DMS 273 (cell line): ENCODE results near the gene C2CD4B.
A peak's percentile ranks its signal among the peaks of the same experiment; 100 is the strongest.

Experiments
- DNase-seq: peaks from one replicate; lab custom pipeline; 2025; ENCODE audit not compliant: unreplicated experiment; lab: John Stamatoyannopoulos, UW

The C2CD4B gene, protein sequence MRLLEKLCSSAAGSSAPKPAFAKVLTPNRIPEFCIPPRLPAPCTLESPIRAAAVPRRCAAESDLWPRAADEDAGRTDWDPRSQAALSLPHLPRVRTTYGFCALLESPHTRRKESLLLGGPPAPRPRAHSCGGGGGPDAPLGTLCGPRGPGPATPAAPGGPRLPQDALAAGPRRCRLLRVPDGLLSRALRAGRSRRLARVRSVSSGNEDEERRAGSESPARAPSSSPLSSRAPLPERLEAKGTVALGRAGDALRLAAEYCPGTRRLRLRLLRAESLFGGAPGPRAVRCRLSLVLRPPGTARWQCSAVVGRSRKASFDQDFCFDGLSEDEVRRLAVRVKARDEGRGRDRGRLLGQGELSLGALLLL

DNA sequence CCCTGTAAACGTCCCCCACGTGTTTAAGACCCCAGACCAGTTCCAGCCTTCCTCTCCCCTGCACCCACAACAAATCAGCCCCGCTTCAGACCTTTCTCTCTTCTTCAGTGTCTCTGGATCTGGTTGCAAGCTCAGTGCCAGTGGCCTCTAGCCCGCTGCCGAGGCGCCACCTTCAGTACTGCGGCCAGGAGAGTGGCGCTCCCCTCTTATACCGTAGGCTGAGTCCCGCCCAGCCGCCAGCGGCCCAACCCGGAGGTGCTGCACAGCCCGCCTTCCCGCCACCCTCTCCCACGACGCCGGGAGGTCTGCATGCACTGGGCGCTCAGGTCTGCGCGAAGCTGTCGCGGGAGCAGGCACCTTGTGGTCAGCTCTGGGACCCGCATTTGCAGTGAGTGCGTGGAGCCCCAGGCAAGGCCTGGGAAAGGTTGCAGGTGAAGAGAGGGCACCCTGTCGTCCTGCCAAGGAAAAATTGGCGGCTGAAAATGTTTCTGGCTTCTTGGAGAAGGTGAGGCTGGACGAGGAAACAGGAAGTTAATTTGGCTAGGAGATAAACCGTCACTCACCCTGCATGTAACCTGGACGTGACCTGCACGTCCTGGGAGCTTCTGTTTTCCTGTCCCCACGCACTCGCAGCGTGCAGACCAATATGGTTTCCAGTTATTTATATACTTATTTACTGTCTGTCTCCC, at the start of gene C2CD4B:
Gene C2CD4B (minus strand): TSS at position 182 of the 689 bp plus-strand sequence. CDS start 301 bp downstream, outside the sequence.
- DNase-seq = peak; percentile 52

- no peak for DNase-seq
Measured at GRCh38 chr15:62212741-62213140, 47.7 kb upstream of the C2CD4B start.

GRCh38 chr15:62211348-62211747, 46.3 kb upstream of the C2CD4B start:
- DNase-seq = no peak

DNA sequence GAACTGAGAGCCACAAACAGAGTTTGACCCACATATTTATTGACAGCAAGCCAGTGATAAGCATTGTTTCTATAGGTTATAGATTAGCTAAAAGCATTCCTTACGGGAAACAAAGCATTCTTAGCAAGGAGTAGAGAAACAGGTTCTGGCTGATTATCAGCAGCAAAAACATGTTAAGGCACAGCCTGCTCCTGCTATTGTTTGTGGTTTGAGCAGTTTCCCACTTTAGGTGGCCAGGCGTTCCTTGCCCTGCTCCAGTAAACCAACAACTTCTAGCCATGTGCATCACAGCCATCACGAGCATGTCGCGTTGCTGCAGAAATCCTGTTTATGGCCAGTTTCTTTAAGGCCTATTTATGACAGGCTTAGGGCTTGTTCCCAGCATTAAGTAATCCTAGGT, 44.7 kb upstream of the C2CD4B start:
- DNase-seq = no peak

GRCh38 chr15:62209322-62209721, 44.2 kb upstream of the C2CD4B start:
- no peak for DNase-seq

GRCh38 chr15:62208884-62209283, 43.8 kb upstream of the C2CD4B start:
- DNase-seq = no peak

- no peak for DNase-seq
Measured at GRCh38 chr15:62208367-62208766, 43.3 kb upstream of the C2CD4B start.

- no peak for DNase-seq
Measured at GRCh38 chr15:62190675-62191074, 25.6 kb upstream of the C2CD4B start.

DNA sequence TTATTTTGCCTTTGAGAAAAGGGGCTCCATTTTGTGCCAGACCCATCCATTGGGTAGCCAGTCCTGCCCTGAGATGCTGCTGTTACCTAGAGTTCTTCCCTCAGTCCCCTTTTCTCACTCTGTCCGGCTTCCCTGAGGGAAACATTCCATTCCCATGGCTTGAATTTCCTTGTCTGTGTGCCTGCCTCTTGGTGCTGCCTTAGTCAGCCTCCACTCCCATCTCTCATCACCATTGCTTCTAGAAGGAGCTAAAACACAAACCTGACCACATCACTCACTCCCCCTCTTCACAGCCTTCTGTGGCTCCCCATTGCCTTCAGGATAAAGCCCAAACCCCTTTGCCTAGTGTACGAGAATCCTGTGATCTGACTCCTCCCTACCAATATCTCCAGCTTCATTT, 25.2 kb upstream of the C2CD4B start:
- DNase-seq = no peak

DNA sequence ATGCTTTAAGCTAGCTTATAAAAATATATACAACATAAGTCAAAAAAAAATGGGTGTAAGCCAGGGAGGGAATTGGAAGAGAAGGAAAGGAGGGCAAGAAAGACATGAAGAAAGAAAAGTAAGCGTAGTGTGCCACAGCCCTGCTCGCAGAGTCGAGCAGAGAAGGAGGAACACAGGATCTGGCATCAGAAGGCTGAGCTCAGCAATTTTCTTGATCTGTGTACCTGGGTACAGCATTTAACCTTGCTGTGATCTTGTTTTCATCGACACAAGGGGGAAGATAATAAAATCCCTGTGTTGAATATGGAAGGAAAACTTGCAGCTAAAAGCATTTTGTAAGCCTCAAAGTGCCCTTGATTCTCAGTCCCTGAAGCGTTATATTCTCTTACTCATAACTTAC, 23.7 kb upstream of the C2CD4B start:
- no peak for DNase-seq

- DNase-seq = no peak
Measured at GRCh38 chr15:62187910-62188309, 22.8 kb upstream of the C2CD4B start.

- no peak for DNase-seq
Measured at GRCh38 chr15:62187425-62187824, 22.3 kb upstream of the C2CD4B start.

DNA sequence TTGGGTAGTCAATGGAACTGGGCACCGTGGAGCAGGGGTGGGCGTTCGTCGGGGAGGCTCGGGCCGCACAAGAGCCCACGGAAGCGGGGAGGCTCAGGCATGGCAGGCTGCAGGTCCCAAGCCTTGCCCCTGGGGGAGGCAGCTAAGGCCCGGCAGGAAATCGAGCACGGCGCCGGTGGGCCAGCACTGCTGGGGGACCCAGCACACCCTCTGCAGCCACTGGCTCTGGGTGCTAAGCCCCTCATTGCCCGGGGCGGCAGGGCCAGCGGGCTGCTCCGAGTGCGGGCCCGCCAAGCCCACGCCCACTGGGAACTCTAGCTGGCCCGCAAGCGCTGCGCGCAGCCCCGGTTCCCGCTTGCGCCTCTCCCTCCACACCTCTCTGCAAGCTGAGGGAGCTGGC, 21.5 kb upstream of the C2CD4B start:
- no peak for DNase-seq

DNA sequence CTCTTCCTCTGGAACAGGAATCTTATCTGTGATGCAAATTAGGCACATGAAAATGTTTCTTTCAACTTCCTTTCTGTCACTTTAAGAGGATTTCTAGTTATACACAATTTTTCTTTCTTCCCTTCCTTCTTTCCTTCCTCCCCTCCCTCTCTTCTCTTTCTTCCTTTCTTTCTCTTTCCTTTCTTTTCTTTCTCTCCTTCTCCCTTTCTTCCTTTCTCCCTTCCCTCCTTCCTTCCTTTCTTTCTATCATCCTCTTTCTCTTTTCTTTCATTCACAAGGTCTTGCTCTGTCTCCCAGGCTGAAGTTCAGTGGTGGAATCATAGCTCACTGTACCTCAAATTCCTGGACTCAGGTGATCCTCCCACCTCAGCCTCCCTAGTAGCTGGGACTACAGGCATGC, 18.0 kb upstream of the C2CD4B start:
- DNase-seq = no peak

- DNase-seq = no peak
Measured at GRCh38 chr15:62173215-62173614, 8.1 kb upstream of the C2CD4B start.

DNA sequence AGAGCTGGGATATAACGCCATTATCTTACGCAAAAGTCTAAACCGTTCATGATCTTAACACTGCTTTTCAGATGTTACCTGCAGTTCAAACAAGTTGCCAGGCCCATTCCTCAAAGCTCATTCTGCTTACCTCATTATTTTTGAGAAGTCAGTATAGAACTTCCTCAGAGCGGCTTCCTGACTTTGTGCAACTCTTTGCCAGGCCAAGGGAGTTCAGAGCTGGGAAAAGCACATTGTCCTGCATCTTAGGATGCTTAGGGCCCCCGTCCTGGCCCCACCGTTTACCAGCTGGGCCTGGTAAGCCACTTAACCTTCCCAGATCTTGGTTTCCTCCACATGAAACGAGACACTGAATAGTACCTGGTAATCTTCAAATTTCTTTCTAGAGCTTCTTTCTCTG, 6.8 kb upstream of the C2CD4B start:
- no peak for DNase-seq

GRCh38 chr15:62165793-62166375, 799 bp upstream of the C2CD4B start:
- DNase-seq = no peak

DNA sequence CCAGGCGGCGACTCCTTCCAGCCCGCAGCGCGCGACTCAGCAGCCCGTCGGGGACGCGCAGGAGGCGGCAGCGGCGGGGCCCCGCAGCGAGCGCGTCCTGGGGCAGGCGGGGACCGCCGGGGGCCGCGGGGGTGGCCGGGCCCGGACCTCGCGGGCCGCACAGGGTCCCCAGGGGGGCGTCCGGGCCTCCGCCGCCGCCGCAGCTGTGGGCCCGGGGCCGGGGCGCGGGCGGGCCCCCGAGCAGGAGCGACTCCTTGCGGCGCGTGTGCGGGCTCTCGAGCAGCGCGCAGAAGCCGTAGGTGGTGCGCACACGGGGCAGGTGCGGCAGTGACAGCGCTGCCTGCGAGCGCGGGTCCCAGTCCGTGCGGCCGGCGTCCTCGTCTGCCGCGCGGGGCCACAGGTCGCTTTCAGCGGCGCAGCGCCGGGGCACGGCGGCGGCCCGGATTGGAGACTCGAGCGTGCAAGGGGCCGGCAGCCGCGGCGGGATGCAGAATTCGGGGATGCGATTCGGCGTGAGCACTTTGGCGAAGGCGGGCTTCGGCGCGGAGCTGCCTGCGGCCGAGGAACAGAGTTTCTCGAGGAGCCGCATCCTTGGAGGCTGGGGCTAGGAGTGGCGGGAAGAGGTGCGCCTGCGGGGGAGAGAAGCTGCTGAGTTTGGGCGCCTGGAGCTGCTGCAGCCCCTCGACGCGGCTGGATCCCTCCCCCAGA, 535 bp downstream of the C2CD4B start:
- peak; percentile 69 for DNase-seq

DNA sequence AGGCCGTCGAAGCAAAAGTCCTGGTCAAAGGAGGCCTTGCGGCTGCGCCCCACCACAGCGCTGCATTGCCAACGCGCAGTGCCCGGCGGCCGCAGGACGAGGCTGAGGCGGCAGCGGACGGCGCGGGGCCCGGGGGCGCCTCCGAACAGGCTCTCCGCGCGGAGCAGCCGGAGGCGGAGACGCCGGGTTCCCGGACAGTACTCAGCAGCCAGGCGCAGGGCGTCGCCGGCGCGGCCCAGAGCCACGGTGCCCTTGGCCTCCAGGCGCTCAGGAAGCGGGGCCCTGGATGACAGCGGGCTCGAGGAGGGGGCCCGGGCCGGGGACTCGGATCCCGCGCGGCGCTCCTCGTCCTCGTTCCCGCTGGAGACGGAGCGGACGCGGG, 1.1 kb downstream of the C2CD4B start:
- peak; percentile 58 for DNase-seq

- DNase-seq = no peak
Measured at GRCh38 chr15:62163397-62164013, 1.6 kb downstream of the C2CD4B start.

DNA sequence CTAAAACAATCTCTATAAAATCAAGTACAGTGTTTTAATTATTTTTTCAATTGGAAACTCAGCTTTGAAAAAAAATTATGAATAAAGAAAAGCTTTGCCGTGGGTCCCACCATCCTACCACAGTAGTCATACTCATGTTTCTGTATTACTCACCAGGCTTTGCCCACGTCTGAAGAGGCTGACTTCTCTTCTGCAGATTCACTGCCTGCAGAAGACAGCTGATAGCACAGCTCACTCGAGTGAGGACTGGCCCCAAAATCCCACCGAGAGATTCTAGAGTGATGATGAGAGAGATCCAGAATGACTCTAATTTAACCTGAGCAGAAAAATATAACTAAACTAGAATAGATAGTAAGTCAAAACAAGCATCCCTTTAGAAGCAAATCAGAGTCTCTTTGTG, 11.9 kb downstream of the C2CD4B start:
- DNase-seq = no peak
